ENCODE data around the gene CAPN14.

DNA sequence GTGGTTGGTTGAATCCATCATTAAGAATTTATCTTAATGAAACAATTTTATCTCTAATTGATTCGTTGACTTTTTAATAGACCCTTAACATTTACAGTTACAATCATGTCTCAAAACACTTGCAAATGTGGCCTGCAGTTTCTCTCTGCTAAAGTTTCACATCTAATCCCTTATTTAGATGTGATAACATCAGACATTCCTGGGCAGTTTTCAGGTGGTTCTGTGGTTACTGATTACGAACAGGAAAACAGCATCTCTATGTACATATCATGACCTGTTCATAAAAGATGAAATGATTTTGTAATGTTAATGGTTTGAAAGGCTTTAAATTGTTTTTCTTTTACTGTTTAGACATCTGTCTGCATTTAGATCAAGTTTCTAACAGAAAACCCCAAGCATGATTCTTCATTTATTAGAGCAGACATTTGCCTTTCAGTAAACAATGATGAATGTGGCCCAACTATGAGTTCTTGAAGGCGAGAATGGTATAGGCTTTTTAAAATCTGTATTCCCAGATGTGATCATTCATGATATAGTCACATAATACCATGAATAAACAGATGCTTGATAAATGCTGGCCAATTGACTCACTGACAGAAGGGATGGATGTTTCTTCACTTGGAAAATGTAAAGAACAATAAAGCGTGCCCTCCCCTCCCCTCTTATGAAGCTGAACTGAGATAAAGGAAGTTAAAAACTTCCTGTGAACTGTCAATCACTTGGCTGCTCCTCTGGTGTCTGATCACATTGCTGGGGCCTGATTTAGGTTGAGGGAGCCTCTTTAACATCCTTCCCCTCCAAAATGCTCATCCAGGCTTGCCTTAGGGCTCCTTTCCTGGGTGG, 3.5 kb downstream of the CAPN14 start:
- TF ChIP-seq CTCF (IDR thresholded peaks at IDR 0.05; ENCODE audit: low read depth, low read length, missing input control) (no peak), JUND (IDR thresholded peaks at IDR 0.05) (no peak), RXRA (IDR thresholded peaks at IDR 0.05) (no peak), FOXA2 (IDR thresholded peaks at IDR 0.05) (no peak), TAF1 (conservative IDR thresholded peaks at IDR 0.05) (no peak), HNF4G (IDR thresholded peaks at IDR 0.05) (no peak), MAX (IDR thresholded peaks at IDR 0.05) (no peak), GABPA (IDR thresholded peaks at IDR 0.05 in 1 of 2, conservative IDR thresholded peaks at IDR 0.05 in 1 of 2) (no peak), EGR1 (IDR thresholded peaks at IDR 0.05; ENCODE audit: low read depth in 2 of 2) (no peak), YY1 (IDR thresholded peaks at IDR 0.05) (no peak)
- TF ChIP-seq, protein P1, sequence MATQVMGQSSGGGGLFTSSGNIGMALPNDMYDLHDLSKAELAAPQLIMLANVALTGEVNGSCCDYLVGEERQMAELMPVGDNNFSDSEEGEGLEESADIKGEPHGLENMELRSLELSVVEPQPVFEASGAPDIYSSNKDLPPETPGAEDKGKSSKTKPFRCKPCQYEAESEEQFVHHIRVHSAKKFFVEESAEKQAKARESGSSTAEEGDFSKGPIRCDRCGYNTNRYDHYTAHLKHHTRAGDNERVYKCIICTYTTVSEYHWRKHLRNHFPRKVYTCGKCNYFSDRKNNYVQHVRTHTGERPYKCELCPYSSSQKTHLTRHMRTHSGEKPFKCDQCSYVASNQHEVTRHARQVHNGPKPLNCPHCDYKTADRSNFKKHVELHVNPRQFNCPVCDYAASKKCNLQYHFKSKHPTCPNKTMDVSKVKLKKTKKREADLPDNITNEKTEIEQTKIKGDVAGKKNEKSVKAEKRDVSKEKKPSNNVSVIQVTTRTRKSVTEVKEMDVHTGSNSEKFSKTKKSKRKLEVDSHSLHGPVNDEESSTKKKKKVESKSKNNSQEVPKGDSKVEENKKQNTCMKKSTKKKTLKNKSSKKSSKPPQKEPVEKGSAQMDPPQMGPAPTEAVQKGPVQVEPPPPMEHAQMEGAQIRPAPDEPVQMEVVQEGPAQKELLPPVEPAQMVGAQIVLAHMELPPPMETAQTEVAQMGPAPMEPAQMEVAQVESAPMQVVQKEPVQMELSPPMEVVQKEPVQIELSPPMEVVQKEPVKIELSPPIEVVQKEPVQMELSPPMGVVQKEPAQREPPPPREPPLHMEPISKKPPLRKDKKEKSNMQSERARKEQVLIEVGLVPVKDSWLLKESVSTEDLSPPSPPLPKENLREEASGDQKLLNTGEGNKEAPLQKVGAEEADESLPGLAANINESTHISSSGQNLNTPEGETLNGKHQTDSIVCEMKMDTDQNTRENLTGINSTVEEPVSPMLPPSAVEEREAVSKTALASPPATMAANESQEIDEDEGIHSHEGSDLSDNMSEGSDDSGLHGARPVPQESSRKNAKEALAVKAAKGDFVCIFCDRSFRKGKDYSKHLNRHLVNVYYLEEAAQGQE (IDR thresholded peaks at IDR 0.05), result no peak
- TF ChIP-seq, protein P2, sequence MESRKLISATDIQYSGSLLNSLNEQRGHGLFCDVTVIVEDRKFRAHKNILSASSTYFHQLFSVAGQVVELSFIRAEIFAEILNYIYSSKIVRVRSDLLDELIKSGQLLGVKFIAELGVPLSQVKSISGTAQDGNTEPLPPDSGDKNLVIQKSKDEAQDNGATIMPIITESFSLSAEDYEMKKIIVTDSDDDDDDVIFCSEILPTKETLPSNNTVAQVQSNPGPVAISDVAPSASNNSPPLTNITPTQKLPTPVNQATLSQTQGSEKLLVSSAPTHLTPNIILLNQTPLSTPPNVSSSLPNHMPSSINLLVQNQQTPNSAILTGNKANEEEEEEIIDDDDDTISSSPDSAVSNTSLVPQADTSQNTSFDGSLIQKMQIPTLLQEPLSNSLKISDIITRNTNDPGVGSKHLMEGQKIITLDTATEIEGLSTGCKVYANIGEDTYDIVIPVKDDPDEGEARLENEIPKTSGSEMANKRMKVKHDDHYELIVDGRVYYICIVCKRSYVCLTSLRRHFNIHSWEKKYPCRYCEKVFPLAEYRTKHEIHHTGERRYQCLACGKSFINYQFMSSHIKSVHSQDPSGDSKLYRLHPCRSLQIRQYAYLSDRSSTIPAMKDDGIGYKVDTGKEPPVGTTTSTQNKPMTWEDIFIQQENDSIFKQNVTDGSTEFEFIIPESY (IDR thresholded peaks at IDR 0.05), result no peak

Data from liver (tissue), 3 donors.